ENCODE data around the gene HDHD5.

GRCh38 chr22:17114898-17115235 lies 44.2 kb downstream of the HDHD5 start:
- TF ChIP-seq CTCF (IDR thresholded peaks at IDR 0.05) (no peak), EP300 (IDR thresholded peaks at IDR 0.05) (no peak)

Data from suprapubic skin (tissue), 3 donors.